Anterior cingulate cortex (tissue), 58 donors: ENCODE results near the gene CALCR.
"Not testable (repeated sequence)": the region's sequence is repeated elsewhere in the genome, so short reads cannot be mapped to it uniquely, and the experiment has no call there.

Source experiments
- DNase-seq, 58 donors: peaks; one replicate each; lab custom pipeline; 2025; lab: John Stamatoyannopoulos, UW

The CALCR gene

GRCh38 chr7:93574646-93575554 lies at the start of gene CALCR:
Gene CALCR (minus strand): TSS chr7:93574724. CDS start chr7:93486981, 87,743 bp downstream.
- no peak for DNase-seq

DNA sequence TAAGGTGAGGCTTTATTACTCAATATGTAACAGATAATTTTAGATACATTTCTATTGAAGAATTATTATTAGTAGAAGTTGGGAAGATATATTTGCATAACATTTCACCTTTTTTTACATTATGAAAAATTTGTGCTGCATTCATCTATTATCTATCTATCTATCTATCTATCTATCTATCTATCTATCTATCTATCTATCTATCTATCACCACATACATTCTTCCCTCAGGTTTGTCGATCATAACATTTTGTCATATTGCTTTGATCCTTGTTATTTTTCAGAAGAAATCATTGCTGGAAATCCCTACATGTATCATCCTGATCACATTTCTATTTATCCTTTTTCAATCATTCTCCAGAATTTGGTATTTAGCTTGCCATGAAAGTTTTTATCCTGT lies 49.3 kb upstream of the CALCR start:
- no peak for DNase-seq

DNA sequence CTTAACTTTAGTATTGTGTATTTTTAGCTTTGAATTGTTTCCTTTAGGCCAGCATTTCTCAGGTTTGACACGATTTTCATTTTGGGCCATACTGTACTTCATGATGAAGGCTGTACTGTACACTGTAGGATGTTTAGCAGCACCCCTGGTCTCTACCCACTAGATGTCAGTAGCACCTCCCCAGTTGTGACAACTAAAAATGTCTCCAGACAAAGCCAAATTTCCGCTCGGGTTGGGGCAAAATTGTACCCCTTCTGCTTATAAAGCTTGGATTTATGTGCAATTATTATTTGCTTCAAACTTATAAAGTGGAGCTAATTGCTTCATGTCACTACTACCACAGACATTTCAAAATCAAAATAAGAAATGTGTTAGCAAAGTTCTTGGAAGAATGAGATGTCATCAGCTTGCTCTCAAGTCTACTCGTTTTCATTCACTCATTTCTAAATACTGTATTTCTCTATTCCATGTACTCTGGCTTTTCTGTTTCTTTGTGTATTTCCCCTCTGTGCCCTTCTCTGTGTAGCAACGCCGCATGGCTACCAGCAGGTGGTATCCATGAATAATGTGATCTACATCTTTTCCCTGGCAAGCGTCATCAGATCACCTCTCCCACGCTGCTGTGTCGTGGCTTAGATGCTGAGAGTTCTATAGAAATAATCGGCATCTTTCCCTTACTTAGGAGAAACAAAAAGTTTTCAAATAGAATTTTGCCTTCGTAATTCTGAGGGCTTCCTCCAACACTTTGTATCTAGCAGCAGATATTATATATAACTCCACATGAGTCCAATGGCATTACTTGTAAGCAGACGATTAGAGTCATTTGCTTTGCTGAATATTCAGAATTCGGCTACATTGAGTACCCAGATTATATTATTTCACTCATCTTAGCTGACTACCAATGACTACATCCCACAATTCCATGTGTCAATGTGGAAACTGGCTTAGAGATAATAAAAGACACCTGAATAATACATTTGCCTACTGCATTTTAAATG lies 47.8 kb upstream of the CALCR start:
- peak in 2 of 58 donors; percentile 1 to 2 for DNase-seq

DNA sequence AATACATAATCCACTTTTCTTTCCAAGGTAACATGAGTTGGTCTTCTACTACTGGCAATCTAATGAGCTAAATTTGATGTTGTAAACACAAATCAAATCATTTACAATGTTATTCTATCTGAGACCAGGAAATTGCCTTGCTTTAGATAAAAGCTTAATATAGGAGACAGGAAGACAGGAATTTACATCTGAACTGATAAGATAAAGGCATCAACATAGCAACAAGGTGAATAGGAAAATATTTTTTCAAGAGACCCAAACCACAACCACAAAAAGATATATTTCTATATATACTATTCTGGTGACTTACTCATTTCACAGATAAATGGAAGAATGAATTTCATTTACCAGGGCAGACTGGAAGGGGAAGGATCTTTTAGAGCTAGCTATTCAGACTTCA lies 46.3 kb upstream of the CALCR start:
- DNase-seq: no peak

GRCh38 chr7:93620057-93620456 lies 45.5 kb upstream of the CALCR start:
- DNase-seq: no peak

GRCh38 chr7:93601363-93601762 lies 26.8 kb upstream of the CALCR start:
- DNase-seq: no peak

GRCh38 chr7:93594250-93594649 lies 19.7 kb upstream of the CALCR start:
- DNase-seq: no peak

- DNase-seq: no peak
Observed at GRCh38 chr7:93592588-93593266, 18.2 kb upstream of the CALCR start.

DNA sequence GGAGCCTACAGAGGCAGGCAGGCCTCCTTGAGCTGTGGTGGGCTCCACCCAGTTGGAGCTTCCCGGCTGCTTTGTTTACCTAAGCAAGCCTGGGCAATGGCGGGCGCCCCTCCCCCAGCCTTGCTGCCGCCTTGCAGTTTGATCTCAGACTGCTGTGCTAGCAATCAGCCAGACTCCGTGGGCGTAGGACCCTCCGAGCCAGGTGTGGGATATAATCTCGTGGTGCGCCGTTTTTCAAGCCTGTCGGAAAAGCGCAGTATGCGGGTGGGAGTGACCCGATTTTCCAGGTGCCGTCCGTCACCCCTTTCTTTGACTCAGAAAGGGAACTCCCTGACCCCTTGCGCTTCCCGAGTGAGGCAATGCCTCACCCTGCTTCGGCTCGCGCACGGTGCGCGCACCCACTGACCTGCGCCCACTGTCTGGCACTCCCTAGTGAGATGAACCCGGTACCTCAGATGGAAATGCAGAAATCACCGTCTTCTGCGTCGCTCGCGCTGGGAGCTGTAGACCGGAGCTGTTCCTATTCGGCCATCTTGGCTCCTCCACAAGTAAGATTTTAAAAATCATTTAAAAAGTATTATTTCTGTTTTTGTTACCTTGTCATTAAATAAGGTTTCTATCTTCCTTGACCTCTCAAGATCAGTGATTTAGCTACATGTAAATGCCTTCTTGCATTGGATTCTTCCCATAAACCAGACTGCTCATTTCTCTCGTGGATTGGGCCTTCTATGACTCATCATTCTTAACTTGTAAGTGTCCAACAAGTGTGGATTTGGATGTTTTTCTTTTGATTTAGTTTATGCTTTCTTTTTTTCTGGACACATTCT lies 16.9 kb upstream of the CALCR start:
- DNase-seq: not testable (repeated sequence)

- not testable (repeated sequence) for DNase-seq
Observed at GRCh38 chr7:93586479-93586865, 11.9 kb upstream of the CALCR start.

DNA sequence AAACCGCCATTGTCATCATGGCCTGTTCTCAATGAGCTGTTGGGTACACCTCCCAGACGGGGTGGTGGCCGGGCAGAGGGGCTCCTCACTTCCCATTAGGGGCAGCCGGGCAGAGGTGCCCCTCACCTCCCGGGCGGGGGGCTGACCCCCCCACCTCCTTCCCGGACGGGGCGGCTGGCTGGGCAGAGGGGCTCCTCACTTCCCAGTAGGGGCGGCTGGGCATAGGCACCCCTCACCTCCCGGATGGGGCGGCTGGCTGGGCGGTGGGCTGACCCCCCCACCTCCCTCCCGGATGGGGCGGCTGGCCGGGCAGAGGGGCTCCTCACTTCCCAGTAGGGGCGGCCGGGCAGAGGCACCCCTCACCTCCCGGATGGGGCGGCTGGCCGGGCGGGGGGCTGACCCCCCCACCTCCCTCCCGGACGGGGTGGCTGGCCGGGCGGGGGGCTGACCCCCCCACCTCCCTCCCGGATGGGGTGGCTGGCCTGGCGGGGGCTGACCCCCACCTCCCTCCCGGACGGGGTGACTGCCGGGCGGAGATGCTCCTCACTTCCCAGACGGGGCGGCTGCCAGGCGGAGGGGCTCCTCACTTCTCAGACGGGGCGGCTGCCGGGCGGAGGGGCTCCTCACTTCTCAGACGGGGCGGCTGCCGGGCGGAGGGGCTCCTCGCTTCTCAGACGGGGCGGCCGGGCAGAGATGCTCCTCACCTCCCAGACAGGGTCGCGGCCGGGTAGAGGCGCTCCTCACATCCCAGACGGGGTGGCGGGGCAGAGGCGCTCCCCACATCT lies 11.4 kb upstream of the CALCR start:
- DNase-seq: not testable (repeated sequence)

DNA sequence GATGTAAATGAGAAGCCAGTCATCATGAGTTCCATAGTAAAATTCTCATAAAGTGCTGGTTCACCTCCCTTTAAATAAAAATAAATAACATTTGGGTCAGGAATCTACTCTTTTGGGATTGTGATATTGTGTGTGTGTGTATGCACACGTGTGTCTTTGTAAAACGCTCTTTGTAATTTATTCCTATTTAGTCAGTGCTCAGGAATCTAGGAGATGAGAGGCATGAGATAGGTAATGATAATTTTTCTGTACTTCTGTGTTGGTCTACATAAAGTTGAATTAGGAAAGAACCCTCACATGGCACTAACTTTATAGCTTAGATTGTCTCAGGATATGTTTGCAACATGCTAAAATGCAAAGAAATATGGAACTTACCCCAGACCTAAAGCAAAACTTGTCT lies 4.9 kb upstream of the CALCR start:
- DNase-seq: no peak

- no peak for DNase-seq
Observed at GRCh38 chr7:93578762-93579161, 4.2 kb upstream of the CALCR start.

- no peak for DNase-seq
Observed at GRCh38 chr7:93575555-93576399, 1.3 kb upstream of the CALCR start.

DNA sequence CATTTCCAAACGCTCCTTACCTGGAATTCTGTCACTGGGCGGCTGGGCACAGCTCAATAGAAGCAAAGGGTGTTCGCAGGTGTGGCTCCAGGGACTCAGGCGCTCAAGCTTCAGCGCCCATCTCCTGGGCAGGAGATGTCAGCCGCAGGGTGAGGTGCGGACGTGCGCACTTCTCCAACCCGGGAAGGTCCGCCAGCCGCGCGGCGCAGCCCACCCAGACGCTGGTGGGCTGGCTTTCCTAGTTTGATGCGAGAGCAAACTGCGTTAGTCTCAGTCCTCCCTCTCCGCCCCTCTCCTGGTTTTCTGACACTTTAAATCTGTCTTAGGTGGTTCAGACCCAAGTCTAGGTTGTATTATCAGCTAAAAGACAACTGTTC lies 267 bp downstream of the CALCR start:
- DNase-seq: no peak

- DNase-seq: no peak
Observed at GRCh38 chr7:93569189-93569588, 5.3 kb downstream of the CALCR start.

GRCh38 chr7:93566876-93567275 lies 7.6 kb downstream of the CALCR start:
- no peak for DNase-seq

DNA sequence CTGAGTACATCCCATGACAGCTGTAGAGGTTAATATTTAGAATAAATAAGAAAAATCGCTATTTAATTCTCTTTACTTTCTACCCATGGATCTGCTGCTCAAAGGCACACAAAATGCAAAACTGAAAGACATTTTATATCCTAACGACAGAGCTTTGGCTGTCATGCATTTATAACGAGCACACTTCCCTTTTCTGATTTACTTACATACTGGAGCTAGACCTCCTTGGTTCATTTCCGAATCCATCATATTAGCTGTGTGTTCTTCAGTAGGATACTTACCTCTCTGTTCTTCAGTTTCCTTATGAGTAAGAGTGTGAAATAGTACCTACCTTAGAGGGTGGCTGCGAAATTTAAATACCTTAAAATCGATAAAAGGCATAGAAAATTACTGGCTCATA lies 10.9 kb downstream of the CALCR start:
- no peak for DNase-seq
